ENCODE results near the gene SEM1.
"Not testable (repeated sequence)": the region's sequence is repeated elsewhere in the genome, so short reads cannot be mapped to it uniquely, and the experiment has no call there.

SEM1 gene

GRCh38 chr7:96709381-96710228 lies at the start of gene SEM1:
TSS of gene SEM1 (minus strand) at chr7:96709846. CDS start at chr7:96709763, 83 bp downstream.
- DNase-seq (ENCODE audit: low read depth) = peak; percentile 86

- not testable (repeated sequence) for DNase-seq (ENCODE audit: low read depth)
These were observed 48.2 kb upstream of the SEM1 start for GRCh38 chr7:96757880-96758279.

GRCh38 chr7:96747418-96747940 lies 37.8 kb upstream of the SEM1 start:
- peak; percentile 2 for DNase-seq (ENCODE audit: low read depth)

- no peak for DNase-seq (ENCODE audit: low read depth)
These were observed 30.5 kb upstream of the SEM1 start for GRCh38 chr7:96740130-96740529.

GRCh38 chr7:96739609-96740008 lies 30.0 kb upstream of the SEM1 start:
- no peak for DNase-seq (ENCODE audit: low read depth)

- DNase-seq (ENCODE audit: low read depth) = no peak
These were observed 29.5 kb upstream of the SEM1 start for GRCh38 chr7:96739167-96739566.

GRCh38 chr7:96738705-96739104 lies 29.1 kb upstream of the SEM1 start:
- DNase-seq (ENCODE audit: low read depth) = no peak

- DNase-seq (ENCODE audit: low read depth) = no peak
These were observed 28.0 kb upstream of the SEM1 start for GRCh38 chr7:96737545-96738050.

GRCh38 chr7:96734343-96734742 lies 24.7 kb upstream of the SEM1 start:
- no peak for DNase-seq (ENCODE audit: low read depth)

- no peak for DNase-seq (ENCODE audit: low read depth)
These were observed 20.2 kb upstream of the SEM1 start for GRCh38 chr7:96729820-96730219.

GRCh38 chr7:96728139-96728538 lies 18.5 kb upstream of the SEM1 start:
- DNase-seq (ENCODE audit: low read depth) = no peak

GRCh38 chr7:96727534-96728088 lies 18.0 kb upstream of the SEM1 start:
- no peak for DNase-seq (ENCODE audit: low read depth)

GRCh38 chr7:96723622-96724021 lies 14.0 kb upstream of the SEM1 start:
- DNase-seq (ENCODE audit: low read depth) = no peak

GRCh38 chr7:96722928-96723327 lies 13.3 kb upstream of the SEM1 start:
- DNase-seq (ENCODE audit: low read depth) = not testable (repeated sequence)

GRCh38 chr7:96720843-96721242 lies 11.2 kb upstream of the SEM1 start:
- no peak for DNase-seq (ENCODE audit: low read depth)

- no peak for DNase-seq (ENCODE audit: low read depth)
These were observed 9.5 kb upstream of the SEM1 start for GRCh38 chr7:96719164-96719563.

- DNase-seq (ENCODE audit: low read depth) = no peak
These were observed 8.7 kb upstream of the SEM1 start for GRCh38 chr7:96718107-96719003.

- no peak for DNase-seq (ENCODE audit: low read depth)
These were observed 3.4 kb upstream of the SEM1 start for GRCh38 chr7:96713037-96713436.

GRCh38 chr7:96710544-96710943 lies 898 bp upstream of the SEM1 start:
- no peak for DNase-seq (ENCODE audit: low read depth)

GRCh38 chr7:96708872-96709271 lies 774 bp downstream of the SEM1 start:
- DNase-seq (ENCODE audit: low read depth) = no peak

- peak; percentile 61 for DNase-seq (ENCODE audit: low read depth)
These were observed 1.5 kb downstream of the SEM1 start for GRCh38 chr7:96707901-96708774.

Data from fibroblast of gingiva (primary cell).